Measurements from ENCODE around the gene OVCA2.

Gene OVCA2

GRCh38 chr17:2054512-2055291 lies 12.9 kb downstream of the OVCA2 start, which contains the start of gene HIC1:
HIC1 (plus strand) TSS chr17:2055103; CDS start chr17:2056691, 1,588 bp downstream.
- peak; percentile 79 for DNase-seq

GRCh38 chr17:2055292-2056205 lies 13.7 kb downstream of the OVCA2 start:
- DNase-seq = peak; percentile 55

- DNase-seq = peak; percentile 60
Measured at GRCh38 chr17:2056206-2057174, 14.7 kb downstream of the OVCA2 start.

- no peak for DNase-seq
Measured at GRCh38 chr17:2057175-2057759, 15.4 kb downstream of the OVCA2 start.

GRCh38 chr17:2057760-2058585 lies 16.2 kb downstream of the OVCA2 start:
- no peak for DNase-seq

- DNase-seq = peak; percentile 46
Measured at GRCh38 chr17:2058586-2059546, 17.0 kb downstream of the OVCA2 start.

- no peak for DNase-seq
Measured at GRCh38 chr17:2059547-2060384, 17.9 kb downstream of the OVCA2 start.

- no peak for DNase-seq
Measured at GRCh38 chr17:2060385-2060658, 18.5 kb downstream of the OVCA2 start.

- no peak for DNase-seq
Measured at GRCh38 chr17:2060681-2061440, 19.0 kb downstream of the OVCA2 start.

GRCh38 chr17:2061441-2061958 lies 19.7 kb downstream of the OVCA2 start:
- DNase-seq = no peak

GRCh38 chr17:2062571-2063183 lies 20.9 kb downstream of the OVCA2 start:
- peak; percentile 85 for DNase-seq

GRCh38 chr17:2063261-2064146 lies 21.7 kb downstream of the OVCA2 start:
- peak; percentile 63 for DNase-seq

GRCh38 chr17:2064147-2064489 lies 22.3 kb downstream of the OVCA2 start:
- DNase-seq = no peak

- peak; percentile 51 for DNase-seq
Measured at GRCh38 chr17:2064520-2064971, 22.7 kb downstream of the OVCA2 start.

- DNase-seq = peak; percentile 79
Measured at GRCh38 chr17:2064980-2065785, 23.4 kb downstream of the OVCA2 start.
